Spinal cord (tissue), 10 donors: Measurements from ENCODE around the gene CADPS2. TPM values are rescaled to one million over a fixed set of nuclear protein-coding genes. Genes with fewer than 3 reads are reported as not detected.

ENCODE experiments used
- DNase-seq, 6 donors: peaks; one replicate each; pipeline versions ENCODE4 v3.0.0 to v3.0.0-alpha.2; 2013 to 2015; ENCODE audit warnings: low spot score in 6 of 6, low read depth in 4 of 6
- H3K27ac ChIP-seq: one replicate; pipeline ENCODE4 v1.5.1; 2013; ENCODE audit warnings: low read depth, low read length, control low read depth
- H3K27me3 ChIP-seq: one replicate; pipeline ENCODE4 v1.6.1; 2013; ENCODE audit warnings: low read length; ENCODE audit not compliant: control insufficient read depth, insufficient read depth
- H3K36me3 ChIP-seq: one replicate; pipeline ENCODE4 v1.6.1; 2013; ENCODE audit warnings: low read length; ENCODE audit not compliant: control insufficient read depth, insufficient read depth
- H3K4me1 ChIP-seq: one replicate; pipeline ENCODE4 v1.6.1; 2013; ENCODE audit warnings: low read length; ENCODE audit not compliant: control insufficient read depth, insufficient read depth
- H3K4me3 ChIP-seq: one replicate; pipeline ENCODE4 v1.5.1; 2013; ENCODE audit warnings: low read depth, low read length, control low read depth
- H3K9me3 ChIP-seq: one replicate; pipeline ENCODE4 v1.6.1; 2013; ENCODE audit warnings: low read length; ENCODE audit not compliant: control insufficient read depth, insufficient read depth
- WGBS: methylation state at CpG from one replicate; pipeline ENCODE4 v1.1.5; 2013; ENCODE audit warnings: missing lambda C conversion rate; ENCODE audit not compliant: insufficient coverage; 5-methylcytosine and 5-hydroxymethylcytosine counted together
- polyA plus RNA-seq, 2 donors: library from polyadenylated mRNA; unstranded; fragments of 120-200 nt; gene quantifications; one replicate each; pipeline ENCODE4 v1.2.1, GENCODE V29; 2013; ENCODE audit not compliant: insufficient read length in 2 of 2
- total RNA-seq, 2 donors: library from RNA; depleted of rRNA in 1 of 2; stranded (reverse); fragments of 120-200 nt in 1 of 2; fragments of >200 nt in 1 of 2; gene quantifications; one replicate each; pipeline versions ENCODE4 v1.2.3 to v1.2.4, GENCODE V29; 2013 to 2014
- donor health status: healthy.

Gene CADPS2
- total and polyA plus RNA-seq, 4 donors, result 18.7 to 40.5 (median 30.4) TPM

DNA sequence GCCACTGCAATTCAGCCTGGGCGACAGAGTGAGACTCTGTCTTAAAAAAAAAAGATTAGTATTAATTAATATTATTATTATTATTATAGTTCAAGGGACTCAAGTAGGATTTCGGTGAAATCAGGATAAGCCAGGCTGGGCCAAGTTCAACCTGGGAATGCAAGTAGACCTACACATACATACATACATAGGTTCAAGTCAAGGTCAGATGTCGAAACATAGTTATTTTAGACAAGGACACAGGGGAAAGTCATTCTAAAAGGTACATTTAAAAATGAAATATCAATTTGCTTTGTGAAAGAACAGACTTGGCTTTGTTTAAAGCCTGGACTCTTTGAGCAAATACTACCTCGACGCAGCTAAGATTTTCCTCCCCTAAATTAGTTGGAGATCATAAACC lies 336.7 kb downstream of the CADPS2 start:
- H3K4me3 ChIP-seq, result no peak overlapping the region
- no peaks in the 10 kb centered on the region for H3K4me1 ChIP-seq
- no CpG with 5 or more reads among the region's 5 CpGs for WGBS
- H3K9me3 ChIP-seq, result no peaks in the 10 kb centered on the region
- no peak overlapping the region for H3K27ac ChIP-seq
- no peak for DNase-seq
- no peaks in the 10 kb centered on the region for H3K36me3 ChIP-seq
- H3K27me3 ChIP-seq, result no peaks in the 10 kb centered on the region

DNA sequence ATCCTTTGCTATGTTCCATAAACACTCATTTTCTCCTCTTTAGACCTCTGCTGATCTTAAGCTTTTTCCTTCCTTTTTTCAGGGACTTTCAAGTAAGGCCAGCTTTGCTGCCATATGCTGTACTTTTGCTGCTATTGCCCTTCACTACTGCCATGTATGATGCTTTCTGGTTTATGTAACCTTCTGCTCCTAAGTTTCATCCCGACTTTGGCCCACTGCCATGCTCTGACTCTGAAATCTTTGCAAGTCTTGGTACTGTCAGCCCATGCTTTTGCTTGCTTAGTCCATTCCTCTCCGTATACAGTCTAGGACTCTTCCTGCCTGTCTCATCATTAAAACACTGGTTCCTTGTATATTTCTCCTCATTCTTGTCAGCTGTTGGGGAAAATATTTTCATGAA lies 339.8 kb downstream of the CADPS2 start:
- 92% methylated on average over 2 of the region's 2 CpGs for WGBS
- no peak overlapping the region for H3K27ac ChIP-seq
- DNase-seq, result peak in 1 of 6 donors; percentile 8
- no peaks in the 10 kb centered on the region for H3K4me1 ChIP-seq
- H3K27me3 ChIP-seq, result no peaks in the 10 kb centered on the region
- no peaks in the 10 kb centered on the region for H3K9me3 ChIP-seq
- H3K36me3 ChIP-seq, result no peaks in the 10 kb centered on the region
- H3K4me3 ChIP-seq, result no peak overlapping the region

DNA sequence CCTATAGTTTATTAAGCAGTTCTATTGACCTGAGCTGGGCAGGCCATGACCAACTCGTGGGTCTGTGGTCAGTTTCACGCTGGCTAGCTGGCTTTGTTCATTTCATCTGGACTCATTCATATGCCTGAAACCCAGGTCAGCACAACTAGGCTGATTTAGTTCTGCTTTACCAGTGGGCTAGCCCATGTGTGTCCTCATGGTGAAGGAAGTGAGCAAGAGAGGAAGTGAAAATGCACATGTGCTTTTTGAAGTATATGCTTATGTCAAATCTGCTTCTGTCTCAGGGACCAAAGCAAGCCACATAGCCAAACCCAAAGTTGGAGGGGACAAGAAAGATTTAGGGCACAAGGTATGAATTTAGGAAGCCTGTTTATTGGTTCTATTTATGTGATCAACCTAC lies 341.8 kb downstream of the CADPS2 start:
- Histone ChIP-seq H3K4me3 (no peak overlapping the region), H3K27me3 (no peaks in the 10 kb centered on the region), H3K27ac (no peak overlapping the region), H3K9me3 (no peaks in the 10 kb centered on the region), H3K36me3 (no peaks in the 10 kb centered on the region), H3K4me1 (no peaks in the 10 kb centered on the region)
- DNase-seq, result peak in 1 of 6 donors; percentile 4
- WGBS, result 69% methylated on average over 2 of the region's 2 CpGs

DNA sequence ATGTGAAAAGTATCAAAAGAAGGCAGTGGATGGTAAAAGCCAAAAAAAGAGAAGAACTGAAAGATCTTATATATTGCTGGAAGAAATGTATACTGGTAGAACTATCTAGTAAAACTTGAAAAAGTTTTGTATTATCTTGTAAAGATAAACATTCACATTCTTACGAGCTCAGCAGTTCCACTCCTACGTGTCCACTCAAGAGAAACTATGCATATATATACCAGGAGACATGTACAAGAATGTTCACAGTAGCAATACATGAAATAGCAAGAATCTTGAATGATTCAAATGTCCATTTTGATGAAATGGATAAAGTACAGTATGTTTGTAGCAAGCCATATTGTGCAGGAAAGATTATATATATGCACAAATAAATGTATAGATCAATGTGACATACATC lies 342.4 kb downstream of the CADPS2 start:
- H3K27me3 ChIP-seq, result no peaks in the 10 kb centered on the region
- WGBS, result no CpG with 5 or more reads among the region's 2 CpGs

DNA sequence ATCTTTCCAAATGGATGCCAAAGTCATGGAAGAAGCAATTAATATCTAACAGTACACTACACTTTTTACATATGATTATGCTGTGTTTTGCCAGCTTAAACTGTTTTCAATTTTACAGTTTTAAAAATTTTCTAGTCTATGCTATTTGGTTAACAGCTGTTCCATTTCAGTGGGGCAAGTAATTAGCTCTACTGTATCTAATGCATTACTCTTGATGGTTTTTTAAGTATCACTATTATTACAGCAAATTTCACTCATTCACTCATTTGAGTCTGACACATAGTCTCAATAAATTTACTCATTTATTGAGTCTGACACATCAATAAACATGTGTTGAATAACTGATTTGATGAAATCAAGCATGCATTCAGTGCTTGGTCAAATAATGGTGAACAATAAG lies 343.1 kb downstream of the CADPS2 start:
- no peak overlapping the region for H3K4me3 ChIP-seq
- H3K27me3 ChIP-seq, result no peaks in the 10 kb centered on the region
- no peak overlapping the region for H3K27ac ChIP-seq
- no peaks in the 10 kb centered on the region for H3K36me3 ChIP-seq
- H3K9me3 ChIP-seq, result no peaks in the 10 kb centered on the region
- no peaks in the 10 kb centered on the region for H3K4me1 ChIP-seq
- DNase-seq, result no peak

More for the DNA sequence above, 342.4 kb downstream of the CADPS2 start:
- DNase-seq, result no peak
- H3K4me3 ChIP-seq, result no peak overlapping the region
- no peaks in the 10 kb centered on the region for H3K4me1 ChIP-seq
- no peaks in the 10 kb centered on the region for H3K36me3 ChIP-seq
- H3K9me3 ChIP-seq, result no peaks in the 10 kb centered on the region
- H3K27ac ChIP-seq, result no peak overlapping the region

DNA sequence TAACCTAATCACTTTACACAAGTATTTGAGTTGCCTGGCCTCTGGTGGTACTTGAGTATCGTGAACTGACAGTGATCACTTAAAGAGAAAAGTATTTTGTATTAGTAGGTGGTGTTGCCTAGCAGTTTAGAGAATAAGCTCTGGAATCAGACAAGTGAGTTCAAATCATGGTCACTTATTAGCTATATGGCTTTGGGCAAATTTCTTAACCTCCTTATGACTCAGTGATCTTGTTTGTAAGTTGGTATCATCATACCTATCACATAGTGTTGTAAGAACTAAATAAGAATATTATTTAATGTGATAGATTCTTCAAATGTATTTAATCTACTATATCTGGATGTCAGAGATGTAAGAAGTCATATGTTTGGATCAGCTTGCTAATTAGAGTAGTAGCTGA lies 351.2 kb downstream of the CADPS2 start:
- no peaks in the 10 kb centered on the region for H3K36me3 ChIP-seq
- no CpG with 5 or more reads among the region's 1 CpG for WGBS
- H3K27ac ChIP-seq, result no peak overlapping the region
- H3K4me1 ChIP-seq, result no peaks in the 10 kb centered on the region
- H3K4me3 ChIP-seq, result no peak overlapping the region
- H3K9me3 ChIP-seq, result no peaks in the 10 kb centered on the region
- no peak for DNase-seq
- H3K27me3 ChIP-seq, result no peaks in the 10 kb centered on the region

DNA sequence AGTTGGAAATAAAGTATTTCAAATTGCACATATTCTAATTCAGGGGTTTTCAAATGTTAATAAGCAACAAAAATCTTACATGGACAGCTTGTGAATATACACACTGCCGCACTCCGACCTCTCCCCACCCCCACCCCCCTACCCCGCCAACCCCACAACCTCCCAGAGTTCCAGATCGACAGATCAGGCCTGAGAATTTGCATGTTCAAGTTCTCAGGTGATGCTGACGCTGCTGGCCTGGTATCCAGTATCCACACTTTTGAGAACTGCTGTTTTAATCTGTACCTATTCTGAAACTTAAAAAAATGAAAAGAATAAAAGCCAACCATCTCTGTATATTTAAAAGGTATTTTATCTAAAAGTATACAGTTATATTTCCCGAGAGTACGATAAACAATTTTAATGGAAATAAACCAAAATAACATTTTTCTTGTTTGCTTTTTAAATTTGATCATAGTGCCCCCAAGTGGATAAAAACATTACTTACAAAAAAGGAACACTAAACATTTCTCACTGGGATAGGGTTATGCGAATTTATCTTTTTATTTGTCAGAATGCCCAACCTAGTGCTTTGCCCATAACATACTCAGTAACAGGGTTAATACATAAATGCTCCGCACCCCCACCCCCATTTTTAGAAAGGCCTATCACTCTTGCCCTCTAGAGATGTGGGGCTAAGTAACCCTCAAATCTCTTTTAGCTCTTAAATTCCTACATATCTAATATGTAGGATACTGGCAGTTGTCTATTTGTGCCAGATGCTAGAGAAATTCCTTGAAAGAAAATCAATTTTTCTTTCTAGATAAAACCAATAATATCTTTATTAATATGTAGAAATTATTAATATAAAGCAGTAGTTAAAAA lies 353.6 kb downstream of the CADPS2 start:
- no peaks in the 10 kb centered on the region for H3K27me3 ChIP-seq
- no peaks in the 10 kb centered on the region for H3K36me3 ChIP-seq
- DNase-seq, result peak in 5 of 6 donors; percentile 11 to 76 (median 27)
- WGBS, result no CpG with 5 or more reads among the region's 9 CpGs
- H3K27ac ChIP-seq, result no peak overlapping the region
- H3K4me3 ChIP-seq, result no peak overlapping the region
- no peaks in the 10 kb centered on the region for H3K4me1 ChIP-seq
- H3K9me3 ChIP-seq, result no peaks in the 10 kb centered on the region

DNA sequence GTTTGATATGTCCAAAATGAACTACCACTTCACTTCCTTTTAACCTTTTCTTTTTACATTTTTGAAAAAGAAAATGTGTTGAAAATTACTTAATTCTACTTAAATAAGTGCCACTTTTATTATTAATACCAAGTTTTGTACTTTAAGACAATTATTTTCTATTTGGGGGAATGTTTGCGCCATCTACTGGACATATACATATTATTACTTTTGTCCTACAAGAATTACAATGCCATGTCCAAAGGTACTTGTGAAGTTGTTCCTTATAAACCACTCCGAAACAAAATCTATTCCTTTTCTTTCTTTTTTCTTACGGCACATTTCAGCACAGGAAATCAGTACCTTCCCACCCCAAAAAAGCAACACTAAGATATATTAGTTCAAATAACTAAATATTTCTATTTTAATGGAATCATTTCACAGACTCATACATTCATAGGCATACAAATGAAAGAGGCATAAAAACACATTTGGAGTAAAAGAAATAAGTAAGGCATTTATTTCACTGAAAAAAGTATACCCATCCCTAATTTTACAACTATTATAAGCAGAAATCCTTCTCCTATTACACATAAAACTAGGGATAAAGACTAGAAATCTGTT lies 357.3 kb downstream of the CADPS2 start:
- no peaks in the 10 kb centered on the region for H3K27me3 ChIP-seq
- no peaks in the 10 kb centered on the region for H3K9me3 ChIP-seq
- H3K4me3 ChIP-seq, result no peak overlapping the region
- WGBS, result 80% methylated on average over 1 of the region's 3 CpGs
- H3K4me1 ChIP-seq, result no peaks in the 10 kb centered on the region
- peak in 5 of 6 donors; percentile 15 to 88 (median 49) for DNase-seq
- no peak overlapping the region for H3K27ac ChIP-seq
- no peaks in the 10 kb centered on the region for H3K36me3 ChIP-seq

DNA sequence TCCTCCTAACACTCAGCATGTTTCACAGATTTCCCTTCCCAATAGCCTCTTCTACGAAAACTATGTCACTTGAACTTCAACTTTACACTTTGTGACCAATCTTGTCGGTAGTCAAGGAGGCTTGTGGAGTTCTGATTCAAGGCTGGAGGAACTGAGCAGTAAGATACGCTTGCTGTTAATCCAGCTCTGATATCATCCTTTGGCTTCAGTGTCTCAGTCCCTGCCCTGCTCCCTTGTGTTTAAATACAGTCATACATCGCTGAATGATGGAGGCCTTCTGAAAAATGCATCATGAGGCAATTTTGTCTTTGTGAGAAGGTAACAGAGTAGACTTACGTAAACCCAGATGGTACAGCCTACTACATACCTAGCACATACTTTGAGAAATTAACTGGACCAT lies 360.9 kb downstream of the CADPS2 start:
- H3K27ac ChIP-seq, result no peak overlapping the region
- DNase-seq, result no peak
- no peaks in the 10 kb centered on the region for H3K9me3 ChIP-seq
- no peak overlapping the region for H3K4me3 ChIP-seq
- no peaks in the 10 kb centered on the region for H3K27me3 ChIP-seq
- no peaks in the 10 kb centered on the region for H3K36me3 ChIP-seq
- 85% methylated on average over 3 of the region's 5 CpGs for WGBS
- no peaks in the 10 kb centered on the region for H3K4me1 ChIP-seq

DNA sequence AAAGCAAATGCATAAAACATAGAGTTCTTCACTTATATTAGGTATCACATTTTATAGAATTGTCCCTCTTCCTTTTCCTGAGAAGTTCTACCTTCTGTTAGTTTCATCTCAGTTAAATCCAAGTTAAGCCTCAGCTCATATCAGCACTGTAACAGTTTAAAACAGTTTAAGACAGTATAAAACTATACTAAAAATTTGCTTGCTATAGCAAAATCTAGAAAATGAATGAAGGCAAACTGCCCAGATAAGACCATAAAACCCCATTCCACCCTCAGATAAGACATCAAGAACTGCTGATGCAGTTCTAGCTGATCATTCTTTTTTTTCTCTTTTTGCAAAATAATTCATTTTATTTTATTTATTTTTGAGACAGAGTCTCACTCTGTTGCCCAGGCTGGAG lies 364.5 kb downstream of the CADPS2 start:
- Histone ChIP-seq H3K4me1 (no peaks in the 10 kb centered on the region), H3K4me3 (no peak overlapping the region), H3K9me3 (no peaks in the 10 kb centered on the region), H3K36me3 (no peaks in the 10 kb centered on the region), H3K27me3 (no peaks in the 10 kb centered on the region), H3K27ac (no peak overlapping the region)
- DNase-seq, result no peak
